CD4-positive, alpha-beta T cell treated with Interleukin-17A for 4 hours (primary cell): ENCODE measurements around the gene TAGLN.
A peak's percentile ranks its signal among the peaks of the same experiment; 100 is the strongest.

Source experiments
- DNase-seq: peaks from one replicate; pipeline ENCODE4 v3.0.0-alpha.2; 2020; ENCODE audit warnings: mixed read lengths

TAGLN gene

GRCh38 chr11:117199053-117199915 is at the start of gene TAGLN:
TAGLN (plus strand) TSS chr11:117199370; CDS start chr11:117203014, 3,644 bp downstream.
- DNase-seq, result no peak

- no peak for DNase-seq
These were observed 47.1 kb upstream of the TAGLN start for GRCh38 chr11:117152066-117152465.

GRCh38 chr11:117154468-117154867 is 44.7 kb upstream of the TAGLN start:
- DNase-seq, result no peak

- DNase-seq, result no peak
These were observed 41.7 kb upstream of the TAGLN start for GRCh38 chr11:117157507-117157906.

GRCh38 chr11:117159892-117160291 is 39.3 kb upstream of the TAGLN start:
- DNase-seq, result no peak

GRCh38 chr11:117160826-117161225 is 38.3 kb upstream of the TAGLN start:
- DNase-seq, result no peak

GRCh38 chr11:117166491-117166890 is 32.7 kb upstream of the TAGLN start:
- no peak for DNase-seq

GRCh38 chr11:117169736-117170135 is 29.4 kb upstream of the TAGLN start:
- DNase-seq, result no peak

- DNase-seq, result no peak
These were observed 29.0 kb upstream of the TAGLN start for GRCh38 chr11:117170210-117170609.

- DNase-seq, result no peak
These were observed 28.2 kb upstream of the TAGLN start for GRCh38 chr11:117171007-117171403.

GRCh38 chr11:117171404-117172061 is 27.6 kb upstream of the TAGLN start:
- no peak for DNase-seq

GRCh38 chr11:117172724-117173421 is 26.3 kb upstream of the TAGLN start:
- no peak for DNase-seq

GRCh38 chr11:117175104-117175503 is 24.1 kb upstream of the TAGLN start:
- no peak for DNase-seq

- DNase-seq, result no peak
These were observed 23.4 kb upstream of the TAGLN start for GRCh38 chr11:117175781-117176180.

- DNase-seq, result no peak
These were observed 23.0 kb upstream of the TAGLN start for GRCh38 chr11:117176186-117176585.

- DNase-seq, result no peak
These were observed 21.5 kb upstream of the TAGLN start for GRCh38 chr11:117177534-117178209.

GRCh38 chr11:117178210-117179034 is 20.7 kb upstream of the TAGLN start, which contains the start of gene SIDT2:
SIDT2 (plus strand) TSS chr11:117178743; CDS start chr11:117179264, 521 bp downstream.
- DNase-seq, result peak; percentile 92

- peak; percentile 62 for DNase-seq
These were observed 19.8 kb upstream of the TAGLN start for GRCh38 chr11:117179048-117179999.

GRCh38 chr11:117180020-117180419 is 19.1 kb upstream of the TAGLN start:
- no peak for DNase-seq
